Measurements from ENCODE around the gene ARHGAP30. TPM values are rescaled to one million over a fixed set of nuclear protein-coding genes. Genes with fewer than 3 reads are reported as not detected.

Gene ARHGAP30
- total and polyA plus RNA-seq, 8 donors, result 2.6 to 28.6 (median 6.5) TPM

GRCh38 chr1:161114556-161114955, 44.9 kb upstream of the ARHGAP30 start:
- no peaks in the 10 kb centered on the region for H3K27me3 ChIP-seq
- 76 to 90% (median 84%) methylated on average over 2 of the region's 2 CpGs for WGBS, 5 donors
- H3K4me3 ChIP-seq, result no peak overlapping the region
- intact Hi-C loops (cut with DNase I; ENCODE audit: low total_unique reads), result no loop called here
- no peak overlapping the region for H3K27ac ChIP-seq
- no peaks in the 10 kb centered on the region for H3K9me3 ChIP-seq
- peaks cover 37 to 72% (median 55%) of the 10 kb centered on the region in 4 donors for H3K4me1 ChIP-seq
- DNase-seq, result no peak
- H3K36me3 ChIP-seq, result peaks cover 0 to 14% (median 10%) of the 10 kb centered on the region in 4 donors
- TF ChIP-seq, protein P1, sequence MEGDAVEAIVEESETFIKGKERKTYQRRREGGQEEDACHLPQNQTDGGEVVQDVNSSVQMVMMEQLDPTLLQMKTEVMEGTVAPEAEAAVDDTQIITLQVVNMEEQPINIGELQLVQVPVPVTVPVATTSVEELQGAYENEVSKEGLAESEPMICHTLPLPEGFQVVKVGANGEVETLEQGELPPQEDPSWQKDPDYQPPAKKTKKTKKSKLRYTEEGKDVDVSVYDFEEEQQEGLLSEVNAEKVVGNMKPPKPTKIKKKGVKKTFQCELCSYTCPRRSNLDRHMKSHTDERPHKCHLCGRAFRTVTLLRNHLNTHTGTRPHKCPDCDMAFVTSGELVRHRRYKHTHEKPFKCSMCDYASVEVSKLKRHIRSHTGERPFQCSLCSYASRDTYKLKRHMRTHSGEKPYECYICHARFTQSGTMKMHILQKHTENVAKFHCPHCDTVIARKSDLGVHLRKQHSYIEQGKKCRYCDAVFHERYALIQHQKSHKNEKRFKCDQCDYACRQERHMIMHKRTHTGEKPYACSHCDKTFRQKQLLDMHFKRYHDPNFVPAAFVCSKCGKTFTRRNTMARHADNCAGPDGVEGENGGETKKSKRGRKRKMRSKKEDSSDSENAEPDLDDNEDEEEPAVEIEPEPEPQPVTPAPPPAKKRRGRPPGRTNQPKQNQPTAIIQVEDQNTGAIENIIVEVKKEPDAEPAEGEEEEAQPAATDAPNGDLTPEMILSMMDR (IDR thresholded peaks at IDR 0.05), result no peak
- TF ChIP-seq EP300 (IDR thresholded peaks at IDR 0.05) (no peak), POLR2AphosphoS5 (IDR thresholded peaks at IDR 0.05) (no peak), POLR2A (IDR thresholded peaks at IDR 0.05) (no peak)

DNA sequence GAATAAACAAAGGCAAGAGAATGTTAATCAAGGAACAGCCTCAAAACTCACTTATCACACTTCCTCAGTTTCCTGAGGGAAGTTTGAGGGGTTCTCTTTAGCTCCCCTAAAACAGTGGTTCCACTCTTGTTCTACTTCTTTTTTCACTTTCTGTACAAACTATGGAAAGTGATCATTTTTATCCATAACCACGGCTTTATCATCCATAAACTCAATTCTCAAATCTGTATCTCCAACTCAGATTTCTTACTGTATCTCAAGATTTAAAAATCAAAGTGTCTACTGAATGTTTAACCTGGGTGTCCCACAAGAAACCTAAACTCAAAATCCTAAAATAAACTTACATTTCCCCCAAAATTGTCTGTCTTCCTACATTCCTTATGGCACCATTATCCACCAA, 44.2 kb upstream of the ARHGAP30 start:
- no peak for DNase-seq
- intact Hi-C loops (cut with DNase I; ENCODE audit: low total_unique reads), result no loop called here
- Histone ChIP-seq H3K4me1 (peaks cover 30 to 66% (median 49%) of the 10 kb centered on the region in 4 donors), H3K36me3 (peaks cover 0 to 19% (median 16%) of the 10 kb centered on the region in 4 donors), H3K9me3 (no peaks in the 10 kb centered on the region), H3K27ac (no peak overlapping the region), H3K4me3 (no peak overlapping the region), H3K27me3 (no peaks in the 10 kb centered on the region)
- TF ChIP-seq POLR2A (IDR thresholded peaks at IDR 0.05) (no peak), POLR2AphosphoS5 (IDR thresholded peaks at IDR 0.05) (no peak), EP300 (IDR thresholded peaks at IDR 0.05) (no peak)
- TF ChIP-seq, protein P1 (IDR thresholded peaks at IDR 0.05), result no peak
- WGBS, 5 donors, result 65 to 90% (median 73%) methylated on average over 1 of the region's 1 CpG

- H3K4me1 ChIP-seq, result peaks cover 16 to 52% (median 35%) of the 10 kb centered on the region in 4 donors
- H3K27ac ChIP-seq, result no peak overlapping the region
- H3K9me3 ChIP-seq, result no peaks in the 10 kb centered on the region
- intact Hi-C loops (cut with DNase I; ENCODE audit: low total_unique reads), result no loop called here
- TF ChIP-seq EP300 (IDR thresholded peaks at IDR 0.05) (no peak), POLR2AphosphoS5 (IDR thresholded peaks at IDR 0.05) (no peak), POLR2A (IDR thresholded peaks at IDR 0.05) (no peak)
- TF ChIP-seq, protein P1 (IDR thresholded peaks at IDR 0.05), result no peak
- no peak overlapping the region for H3K4me3 ChIP-seq
- DNase-seq, result no peak
- H3K36me3 ChIP-seq, result peaks cover 0 to 23% (median 16%) of the 10 kb centered on the region in 4 donors
- H3K27me3 ChIP-seq, result no peaks in the 10 kb centered on the region
- WGBS, 5 donors, result 81 to 94% (median 88%) methylated on average over 2 of the region's 2 CpGs
Observed at GRCh38 chr1:161111527-161111926, 41.8 kb upstream of the ARHGAP30 start.

- WGBS, 5 donors, result 90 to 100% (median 98%) methylated on average over 3 of the region's 3 CpGs
- no peak for DNase-seq
- Histone ChIP-seq H3K4me1 (peaks cover 12 to 48% (median 31%) of the 10 kb centered on the region in 4 donors), H3K4me3 (no peak overlapping the region), H3K27me3 (no peaks in the 10 kb centered on the region), H3K27ac (no peak overlapping the region), H3K9me3 (no peaks in the 10 kb centered on the region), H3K36me3 (peaks cover 0 to 23% (median 16%) of the 10 kb centered on the region in 4 donors)
- TF ChIP-seq, protein P1 (IDR thresholded peaks at IDR 0.05), result no peak
- TF ChIP-seq POLR2A (IDR thresholded peaks at IDR 0.05) (no peak), POLR2AphosphoS5 (IDR thresholded peaks at IDR 0.05) (no peak), EP300 (IDR thresholded peaks at IDR 0.05) (no peak)
- intact Hi-C loops (cut with DNase I; ENCODE audit: low total_unique reads), result no loop called here
Observed at GRCh38 chr1:161111117-161111516, 41.4 kb upstream of the ARHGAP30 start.
